Right lobe of liver (tissue), 4 donors: ENCODE results near the gene YPEL4.

ENCODE experiments used
- CTCF ChIP-seq, 4 donors: fragments of 200-600 bp in 3 of 4; fragments of 450-650 bp in 1 of 4; IDR thresholded peaks; one replicate each; pipeline versions ENCODE4 v1.5.1 to v1.8.0; 2016 to 2022; ENCODE audit warnings: antibody characterized with exemption in 4 of 4, mild to moderate bottlenecking in 2 of 4
- POLR2A ChIP-seq: fragments of 450-650 bp; IDR thresholded peaks from one replicate; pipeline ENCODE4 v1.6.1; 2017; ENCODE audit warnings: antibody characterized with exemption, mild to moderate bottlenecking
- donor health status: DM: no; HTN: no; CAD: no.
- donor health status: DM: no; HTN: no; CAD: no.
- donor health status: DM: no; HTN: yes; CAD: no.

- TF ChIP-seq CTCF (IDR thresholded peaks at IDR 0.05) (no peak), POLR2A (no peak)
Measured at GRCh38 chr11:57620467-57620866, 29.2 kb downstream of the YPEL4 start.
